GM18873 (cell line): ENCODE measurements around the gene TRIL.

Experiments
- ATAC-seq: cut with Tn5 transposase; IDR thresholded peaks from one replicate; pipeline ENCODE4 v1.9.1; 2021; ENCODE audit warnings: mild to moderate bottlenecking, moderate library complexity, moderate number of reproducible peaks; ENCODE audit not compliant: unreplicated experiment, low FRiP score

TRIL gene

GRCh38 chr7:28958235-28958979, at the start of gene TRIL:
Gene TRIL, minus strand, starts transcription at chr7:28958330. Its CDS starts 284 bp downstream, at chr7:28958046.
- no peak for ATAC-seq

- ATAC-seq: no peak
These were observed 49.0 kb upstream of the TRIL start for GRCh38 chr7:29007127-29007526.

GRCh38 chr7:29005829-29006228, 47.7 kb upstream of the TRIL start:
- ATAC-seq: no peak

- no peak for ATAC-seq
These were observed 47.3 kb upstream of the TRIL start for GRCh38 chr7:29005406-29005805.

GRCh38 chr7:29003703-29004102, 45.6 kb upstream of the TRIL start:
- no peak for ATAC-seq

- no peak for ATAC-seq
These were observed 42.6 kb upstream of the TRIL start for GRCh38 chr7:29000717-29001076.

GRCh38 chr7:28999895-29000716, 42.0 kb upstream of the TRIL start:
- ATAC-seq: no peak

GRCh38 chr7:28999427-28999826, 41.3 kb upstream of the TRIL start:
- no peak for ATAC-seq

- ATAC-seq: no peak
These were observed 40.0 kb upstream of the TRIL start for GRCh38 chr7:28998105-28998504.

- ATAC-seq: no peak
These were observed 38.7 kb upstream of the TRIL start for GRCh38 chr7:28996836-28997235.

- no peak for ATAC-seq
These were observed 35.2 kb upstream of the TRIL start for GRCh38 chr7:28993371-28993770.

GRCh38 chr7:28992798-28993197, 34.7 kb upstream of the TRIL start:
- ATAC-seq: no peak

GRCh38 chr7:28990200-28990960, 32.2 kb upstream of the TRIL start:
- no peak for ATAC-seq

GRCh38 chr7:28989211-28989980, 31.3 kb upstream of the TRIL start:
- no peak for ATAC-seq

GRCh38 chr7:28988810-28989209, 30.7 kb upstream of the TRIL start:
- ATAC-seq: no peak

- ATAC-seq: no peak
These were observed 30.0 kb upstream of the TRIL start for GRCh38 chr7:28988091-28988490.

- no peak for ATAC-seq
These were observed 28.6 kb upstream of the TRIL start for GRCh38 chr7:28986765-28987110.

- no peak for ATAC-seq
These were observed 28.1 kb upstream of the TRIL start for GRCh38 chr7:28986028-28986764.

- no peak for ATAC-seq
These were observed 26.5 kb upstream of the TRIL start for GRCh38 chr7:28984631-28985030.

- ATAC-seq: no peak
These were observed 26.1 kb upstream of the TRIL start for GRCh38 chr7:28984217-28984616.
